ENCODE data around the gene PRDM4.

PRDM4 gene, protein sequence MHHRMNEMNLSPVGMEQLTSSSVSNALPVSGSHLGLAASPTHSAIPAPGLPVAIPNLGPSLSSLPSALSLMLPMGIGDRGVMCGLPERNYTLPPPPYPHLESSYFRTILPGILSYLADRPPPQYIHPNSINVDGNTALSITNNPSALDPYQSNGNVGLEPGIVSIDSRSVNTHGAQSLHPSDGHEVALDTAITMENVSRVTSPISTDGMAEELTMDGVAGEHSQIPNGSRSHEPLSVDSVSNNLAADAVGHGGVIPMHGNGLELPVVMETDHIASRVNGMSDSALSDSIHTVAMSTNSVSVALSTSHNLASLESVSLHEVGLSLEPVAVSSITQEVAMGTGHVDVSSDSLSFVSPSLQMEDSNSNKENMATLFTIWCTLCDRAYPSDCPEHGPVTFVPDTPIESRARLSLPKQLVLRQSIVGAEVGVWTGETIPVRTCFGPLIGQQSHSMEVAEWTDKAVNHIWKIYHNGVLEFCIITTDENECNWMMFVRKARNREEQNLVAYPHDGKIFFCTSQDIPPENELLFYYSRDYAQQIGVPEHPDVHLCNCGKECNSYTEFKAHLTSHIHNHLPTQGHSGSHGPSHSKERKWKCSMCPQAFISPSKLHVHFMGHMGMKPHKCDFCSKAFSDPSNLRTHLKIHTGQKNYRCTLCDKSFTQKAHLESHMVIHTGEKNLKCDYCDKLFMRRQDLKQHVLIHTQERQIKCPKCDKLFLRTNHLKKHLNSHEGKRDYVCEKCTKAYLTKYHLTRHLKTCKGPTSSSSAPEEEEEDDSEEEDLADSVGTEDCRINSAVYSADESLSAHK

DNA sequence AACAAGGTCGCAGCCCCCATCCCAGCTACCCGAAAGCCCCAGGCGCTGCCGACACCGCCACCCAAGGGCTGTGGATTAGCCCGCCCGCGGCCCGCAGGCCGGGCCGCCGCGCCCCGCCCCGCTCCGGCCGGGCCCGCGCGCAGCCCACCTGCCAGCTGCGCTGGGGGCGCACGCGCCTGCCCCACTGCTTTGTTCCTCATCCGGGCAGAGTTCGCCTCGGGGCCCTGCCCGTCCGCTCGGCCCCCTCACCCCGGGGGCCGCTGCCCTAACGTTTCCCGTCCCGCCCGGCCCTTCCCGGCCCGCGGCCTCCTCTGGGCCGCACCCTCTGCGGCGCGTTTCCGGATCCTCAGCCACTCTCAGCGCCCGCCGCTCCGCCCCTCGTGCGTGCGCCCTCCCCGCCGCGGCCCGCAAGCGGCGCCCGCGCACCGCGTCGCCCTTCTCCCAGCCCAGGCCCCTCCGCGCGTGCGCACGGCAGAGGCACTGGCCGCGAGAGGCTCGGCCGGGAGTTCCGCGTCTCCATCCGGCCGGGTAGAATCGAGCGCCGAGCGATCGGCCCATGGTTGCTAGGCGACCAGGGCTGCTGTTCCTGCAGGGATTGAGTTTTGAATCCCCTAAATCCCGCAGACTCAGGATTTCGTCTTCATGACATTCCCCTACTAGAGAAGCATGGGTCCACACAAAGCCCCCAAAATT, at the start of gene PRDM4:
PRDM4 (minus strand) TSS at position 329 of the 693 bp plus-strand sequence. CDS start 622 bp downstream, outside the sequence.
- ATAC-seq, result peak; percentile 87 to 94

DNA sequence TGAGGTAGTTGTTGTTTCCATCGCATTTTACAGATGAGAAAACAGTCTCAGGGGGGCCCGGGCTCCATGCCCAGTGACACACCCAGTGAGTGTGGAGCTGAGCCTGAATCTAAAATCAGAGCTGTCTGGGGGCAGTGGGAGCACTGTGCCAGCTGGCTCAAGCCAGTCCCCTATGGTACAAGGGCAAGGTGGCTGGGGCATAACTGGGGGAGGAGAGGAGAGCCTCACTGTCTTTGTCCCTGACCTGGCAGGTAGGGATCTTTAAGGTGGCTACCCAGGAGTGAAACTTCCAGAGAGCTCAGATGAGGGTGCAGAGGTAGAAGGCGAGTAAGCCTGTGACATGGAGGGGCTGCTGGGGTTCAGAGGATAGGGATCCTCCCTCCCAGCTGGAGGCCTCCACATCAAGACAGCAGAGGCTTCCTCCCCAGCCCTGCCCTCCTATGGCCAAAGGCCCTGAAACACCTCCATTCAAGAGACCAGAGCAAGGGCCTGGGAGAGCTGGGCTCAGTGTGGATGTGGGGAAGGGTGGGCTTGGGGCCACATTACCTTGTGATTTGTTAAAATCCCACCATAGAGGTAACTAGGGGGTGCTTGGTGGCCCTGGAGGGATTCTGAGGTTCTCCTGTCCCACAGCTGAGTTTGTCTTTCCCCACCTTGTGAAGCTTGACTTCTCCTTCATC, 46.7 kb upstream of the PRDM4 start:
- ATAC-seq, result no peak

DNA sequence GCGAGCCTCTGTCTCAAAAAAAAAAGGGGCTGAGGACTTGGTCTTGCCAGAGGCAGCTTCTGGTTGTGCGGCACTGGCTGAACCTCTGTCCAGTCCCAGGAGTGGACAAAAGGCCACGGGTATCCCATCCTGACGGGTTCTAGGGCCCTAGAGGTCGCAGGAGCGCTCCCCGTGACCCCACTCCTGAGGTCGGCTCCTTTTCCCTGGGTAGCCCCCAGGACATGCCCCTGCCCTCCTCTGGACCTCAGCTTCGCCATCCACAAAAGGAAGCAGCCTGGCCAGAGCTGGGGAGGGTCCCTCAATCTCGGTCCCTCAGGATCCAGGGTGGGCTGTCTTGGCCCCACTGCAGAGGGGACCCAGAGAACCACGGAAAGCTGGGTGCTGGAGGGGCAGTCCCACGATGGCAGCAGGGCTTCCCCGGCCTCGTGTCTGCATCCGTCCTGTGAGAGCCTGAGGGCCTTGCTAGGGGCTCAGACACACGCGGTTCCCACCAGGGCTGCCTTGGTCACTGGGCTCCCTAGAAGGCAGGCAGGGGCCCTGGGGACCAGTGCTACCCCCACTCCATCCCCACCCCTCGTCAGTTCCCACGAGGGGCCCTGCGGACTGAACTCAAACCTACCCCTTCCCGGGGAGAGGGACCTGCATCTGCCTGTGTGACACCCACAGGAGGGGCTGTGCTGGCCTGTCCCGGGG, 44.7 kb upstream of the PRDM4 start:
- ATAC-seq, result no peak

DNA sequence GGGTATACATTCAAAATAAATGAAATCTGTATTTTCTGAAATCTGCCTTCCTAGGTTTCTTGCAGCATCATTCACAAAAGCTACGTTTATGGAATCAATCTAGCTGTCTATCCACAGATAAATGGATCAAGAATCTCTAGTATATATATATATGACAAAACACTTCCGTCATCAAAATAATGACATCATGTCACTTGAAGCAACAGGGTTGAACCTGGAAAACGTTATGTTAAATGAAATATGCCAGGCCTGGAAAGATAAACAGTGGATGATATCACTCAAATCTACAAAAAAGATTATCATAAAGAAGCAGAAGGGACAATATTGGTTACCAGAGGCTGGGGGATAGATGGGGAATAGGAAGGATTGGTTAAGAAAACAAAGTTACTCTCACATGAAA, 42.2 kb upstream of the PRDM4 start:
- ATAC-seq, result no peak

DNA sequence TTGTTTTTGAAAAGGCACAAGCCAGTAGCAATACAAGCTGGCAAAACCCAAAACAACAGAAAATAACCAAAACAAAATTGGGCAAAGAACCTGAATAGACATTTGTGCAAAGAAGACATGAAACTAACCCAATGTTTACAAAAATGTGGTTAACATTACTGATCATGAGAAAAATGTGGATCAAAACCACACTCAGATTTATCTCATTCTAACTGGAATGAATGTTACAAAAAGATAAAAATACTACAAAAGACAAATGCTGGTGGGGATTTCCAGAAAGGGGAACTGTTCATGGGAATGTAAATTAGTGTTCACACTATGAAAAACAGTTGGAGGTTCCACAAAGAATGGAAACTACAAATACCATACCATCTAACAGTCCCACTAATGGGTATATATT, 40.2 kb upstream of the PRDM4 start:
- ATAC-seq, result no peak

DNA sequence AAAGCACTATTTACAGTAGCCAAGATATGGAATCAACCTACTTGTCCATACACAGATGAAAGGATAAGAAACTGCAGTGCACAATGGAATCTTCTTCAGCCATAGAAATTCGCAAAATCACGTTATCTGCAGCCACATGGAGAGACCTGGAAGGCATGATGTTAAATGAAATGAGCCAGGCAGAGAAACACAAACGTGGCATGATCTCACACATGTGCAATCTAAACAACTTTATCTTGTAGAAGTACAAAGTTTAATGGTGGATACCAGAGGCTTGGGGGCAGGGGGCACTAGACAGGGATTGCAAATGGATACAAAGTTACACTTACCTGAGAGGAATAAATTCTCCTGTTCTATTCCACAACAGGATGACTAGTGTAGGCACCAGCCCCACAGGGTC, 37.6 kb upstream of the PRDM4 start:
- ATAC-seq, result no peak

DNA sequence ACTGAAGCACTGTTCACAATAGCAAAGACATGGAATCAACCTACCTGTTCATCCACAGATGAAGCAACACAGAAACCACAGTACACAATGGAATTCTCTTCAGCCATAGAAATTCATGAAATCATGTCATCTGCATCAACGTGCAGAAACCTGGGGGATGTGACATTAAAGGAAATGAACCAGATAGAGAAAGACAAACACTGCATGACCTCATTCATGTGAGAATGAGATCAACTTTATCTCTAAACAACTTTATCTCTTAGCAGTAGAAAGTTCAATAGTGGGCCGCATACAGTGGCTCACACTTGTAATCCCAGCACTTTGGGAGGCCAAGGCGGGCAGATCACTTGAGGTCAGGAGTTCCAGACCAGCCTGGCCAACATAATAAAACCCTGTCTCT, 33.5 kb upstream of the PRDM4 start:
- no peak for ATAC-seq

DNA sequence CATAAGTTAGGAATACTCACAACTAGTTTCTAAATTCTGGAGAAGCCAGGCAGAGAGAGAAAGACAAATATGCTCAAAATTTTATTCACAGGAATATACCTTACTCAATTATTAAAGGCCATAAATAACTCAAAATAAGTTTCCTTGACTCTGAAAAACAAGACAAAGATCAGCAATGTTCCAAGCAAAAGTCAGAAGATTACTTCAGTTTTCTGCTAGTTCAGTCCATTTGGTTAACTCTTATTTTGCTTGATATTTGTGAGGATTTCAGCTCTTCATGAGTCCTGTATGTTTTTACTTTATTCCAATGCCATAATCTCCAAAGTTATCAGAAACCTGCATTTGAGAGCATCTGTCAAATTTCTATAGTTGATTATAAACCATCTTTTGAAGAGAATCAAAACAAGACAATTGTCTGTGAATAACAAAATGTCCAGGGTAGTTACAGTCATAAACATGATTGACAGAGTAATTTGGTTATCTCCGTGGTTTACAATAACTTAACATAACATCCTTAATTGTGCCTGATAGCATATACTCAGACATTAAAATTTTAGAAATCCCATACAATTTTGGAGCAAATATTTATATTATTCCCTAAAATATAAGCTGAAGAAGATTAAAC, 30.6 kb upstream of the PRDM4 start:
- no peak for ATAC-seq

DNA sequence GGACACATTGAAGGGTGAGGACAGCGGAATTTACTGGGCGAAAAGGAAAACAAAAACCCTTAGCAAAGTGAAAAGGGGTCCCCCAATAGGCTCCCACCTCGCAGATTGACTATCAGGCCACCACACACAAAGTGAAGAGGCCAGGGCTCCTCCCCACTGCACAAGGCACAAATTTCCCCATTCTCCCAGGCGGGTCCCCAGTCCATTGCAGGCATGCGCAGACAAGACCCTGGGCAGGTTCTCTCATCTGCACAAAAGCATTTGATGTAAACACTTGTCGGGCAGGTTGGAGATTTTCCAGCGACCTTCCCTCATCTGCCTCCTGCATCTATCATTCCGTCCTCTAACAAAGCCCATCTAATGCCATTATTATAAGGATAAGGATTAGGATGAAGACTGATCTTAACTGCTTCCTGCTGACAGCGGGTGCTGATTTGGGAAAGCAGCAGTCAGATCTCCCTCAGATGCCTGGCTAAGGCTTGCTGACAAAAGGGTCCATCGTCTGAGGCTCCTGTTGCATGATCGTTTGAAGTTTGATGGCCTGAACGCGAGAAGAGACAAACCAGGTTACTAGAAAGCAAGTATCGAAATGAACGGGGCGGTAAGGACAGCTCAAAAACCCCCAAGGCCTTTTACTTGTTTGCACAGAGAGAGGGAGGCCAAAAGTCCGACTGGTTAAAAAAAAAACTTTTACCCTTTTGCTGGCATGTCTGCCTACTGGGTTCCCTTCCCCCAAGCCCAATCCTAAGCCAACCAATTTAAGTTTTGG, 27.9 kb upstream of the PRDM4 start:
- no peak for ATAC-seq

DNA sequence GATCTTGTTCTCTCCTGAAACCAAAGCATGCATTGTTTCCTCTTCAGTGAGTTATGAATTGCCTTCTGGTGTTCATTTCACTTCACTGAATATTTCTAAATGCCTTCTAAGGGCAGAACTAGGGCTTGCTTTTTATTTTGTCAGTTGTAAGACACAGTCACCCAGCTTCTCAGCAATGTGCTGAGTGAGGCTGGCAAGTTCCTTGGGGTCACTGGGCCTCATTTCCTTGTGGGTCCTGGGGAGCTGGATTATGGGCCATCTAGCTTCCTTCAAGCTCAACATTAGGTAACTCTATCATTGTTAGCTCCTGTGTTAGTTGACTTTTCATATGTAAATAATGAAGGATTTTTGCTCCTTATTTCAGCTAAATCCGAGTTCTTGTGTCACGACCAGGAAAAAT, 27.3 kb upstream of the PRDM4 start:
- no peak for ATAC-seq

DNA sequence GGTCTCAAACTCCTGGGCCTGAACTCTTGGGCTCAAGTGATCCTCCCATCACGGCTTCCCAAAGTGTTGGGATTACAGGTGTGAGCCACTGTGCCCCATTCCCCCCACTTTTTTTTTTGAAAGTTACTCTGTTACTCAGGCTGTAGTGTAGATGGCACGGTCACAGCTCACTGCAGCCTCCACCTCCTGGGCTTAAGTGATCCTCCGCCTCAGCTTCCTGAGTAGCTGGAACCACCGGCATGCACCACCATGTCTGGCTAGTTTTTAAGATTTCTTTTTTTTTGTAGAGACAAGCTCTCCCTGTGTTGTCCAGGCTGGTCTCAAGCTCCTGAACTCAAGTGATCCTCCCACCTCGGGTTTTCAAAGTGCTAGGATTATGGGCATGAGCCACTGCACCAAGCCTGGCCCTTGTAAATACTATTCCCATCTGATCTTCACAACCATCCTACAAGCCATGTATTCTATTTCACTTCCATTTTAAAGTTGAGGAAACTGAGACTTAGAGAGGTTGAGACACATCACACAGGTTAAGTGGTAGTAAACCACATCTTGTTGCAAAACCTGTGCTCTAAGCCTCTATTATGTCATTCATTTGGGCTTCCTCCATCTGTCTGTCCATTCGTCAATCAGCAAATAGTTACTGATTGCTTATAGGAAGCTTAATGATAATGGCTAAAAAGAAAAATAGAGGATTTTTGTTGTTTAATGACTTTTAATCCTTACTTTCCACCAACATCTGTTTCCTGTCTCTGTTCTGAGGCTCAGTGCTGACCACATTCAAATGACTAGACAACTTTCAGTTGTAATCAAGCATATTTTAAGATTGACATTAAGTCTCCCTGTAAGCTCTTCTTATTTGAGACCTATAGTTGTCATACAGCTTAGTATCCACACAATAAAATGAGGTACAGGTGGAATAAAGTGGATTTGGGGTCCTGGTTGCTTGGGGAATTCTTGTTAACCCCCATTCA, 22.8 kb upstream of the PRDM4 start:
- no peak for ATAC-seq

DNA sequence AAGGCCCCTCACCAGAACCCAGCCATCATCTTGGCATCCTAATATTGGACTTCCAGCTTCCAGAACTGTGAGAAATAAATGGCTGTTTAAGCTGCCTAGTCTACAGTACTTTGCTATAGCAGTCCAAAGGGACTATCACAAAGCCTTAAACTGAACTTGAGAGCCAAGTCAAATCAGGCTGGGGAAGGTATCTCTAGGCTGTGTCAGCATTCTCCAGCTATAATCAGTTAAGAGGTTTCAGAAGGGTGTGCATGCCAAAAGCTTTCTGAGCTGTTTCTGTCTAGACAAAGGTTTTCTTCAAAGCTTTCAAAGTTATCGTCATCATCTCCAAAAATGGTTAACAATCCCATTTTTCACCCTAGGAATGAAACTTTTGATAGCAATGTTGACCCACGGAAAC, 21.1 kb upstream of the PRDM4 start:
- ATAC-seq, result no peak

DNA sequence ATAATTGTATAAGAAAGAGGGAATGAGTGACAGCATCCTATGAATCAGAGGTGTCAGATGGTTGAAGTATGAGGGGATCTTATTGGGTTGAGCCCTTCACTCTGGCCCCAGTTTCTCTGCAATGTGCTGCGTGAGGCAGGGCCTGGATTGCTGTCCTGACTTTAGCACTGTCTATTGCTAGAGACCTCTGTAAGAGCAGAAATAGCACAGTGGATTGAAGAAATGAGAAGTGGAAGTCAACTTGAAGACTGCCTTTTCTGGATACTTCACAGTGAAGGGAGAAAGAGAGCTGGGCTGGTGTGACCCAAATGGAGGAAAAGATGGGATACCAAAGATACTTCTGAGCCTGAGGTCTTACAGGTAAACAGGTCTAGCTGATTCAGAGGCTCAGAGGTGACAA, 19.4 kb upstream of the PRDM4 start:
- no peak for ATAC-seq

DNA sequence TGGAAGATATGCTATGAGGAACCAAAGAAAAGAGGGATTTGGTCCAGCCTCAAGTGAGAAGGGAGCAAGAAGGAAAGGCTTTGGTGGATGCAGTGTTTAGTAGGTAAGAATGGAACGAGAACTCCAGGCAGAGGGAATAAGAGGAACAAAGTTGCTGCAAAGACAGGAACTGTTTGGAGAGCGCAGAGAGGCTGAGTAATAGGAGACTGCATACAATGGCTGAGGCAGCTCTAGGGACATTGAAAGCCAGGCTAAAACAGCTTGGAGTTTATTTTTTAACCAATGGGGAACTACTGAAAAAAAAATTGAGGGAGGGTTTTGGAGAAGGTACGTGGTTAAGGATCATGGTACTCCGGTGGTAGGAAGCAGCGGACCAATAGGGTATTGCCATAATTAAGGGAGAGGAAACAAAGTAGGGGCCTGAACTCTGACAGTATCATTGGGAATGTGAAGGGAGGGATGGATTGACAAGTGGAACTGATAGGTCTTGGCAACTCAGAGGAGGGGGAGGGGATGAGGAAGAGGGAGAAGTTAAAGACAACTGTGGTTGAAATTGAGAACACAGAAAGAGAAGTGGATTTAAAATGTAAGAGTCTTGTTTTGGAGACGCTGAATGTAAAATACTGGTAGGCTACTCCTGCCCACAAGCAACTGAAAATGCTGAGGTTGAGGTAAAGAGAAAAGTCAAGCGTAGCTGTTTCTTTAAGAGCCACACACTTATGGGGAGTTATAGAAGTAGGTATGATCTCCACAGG, 18.3 kb upstream of the PRDM4 start:
- ATAC-seq, result no peak

DNA sequence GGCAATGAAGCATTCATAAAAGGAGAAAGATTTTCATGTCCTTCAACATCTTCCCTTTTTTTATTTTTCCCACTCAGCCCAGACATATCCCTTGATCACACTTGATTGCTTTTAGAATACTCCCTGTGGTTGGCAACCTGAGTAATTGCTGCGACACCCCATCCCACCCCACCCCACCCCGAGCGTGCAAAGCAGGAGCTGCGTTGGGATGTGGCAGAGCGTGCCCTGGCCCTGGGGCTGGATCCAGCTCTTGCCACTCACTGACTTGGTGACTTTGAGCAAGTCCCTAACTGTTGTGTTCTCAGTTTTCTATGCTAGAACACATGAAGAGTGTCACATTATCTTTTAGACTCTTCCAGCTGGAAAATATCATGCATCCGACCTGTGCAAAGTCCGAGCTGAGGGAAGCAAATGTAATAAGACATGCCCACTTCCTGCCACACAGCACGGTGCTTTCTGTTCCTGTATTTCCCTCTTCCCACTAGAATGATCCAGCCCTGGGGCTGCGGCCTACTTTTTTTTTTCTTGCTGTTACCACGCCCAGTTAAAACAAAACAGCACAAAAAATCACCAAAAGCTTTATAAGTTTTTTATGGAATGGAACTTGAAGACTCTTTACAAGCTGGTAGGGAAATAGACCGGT, 17.6 kb upstream of the PRDM4 start:
- ATAC-seq, result no peak

DNA sequence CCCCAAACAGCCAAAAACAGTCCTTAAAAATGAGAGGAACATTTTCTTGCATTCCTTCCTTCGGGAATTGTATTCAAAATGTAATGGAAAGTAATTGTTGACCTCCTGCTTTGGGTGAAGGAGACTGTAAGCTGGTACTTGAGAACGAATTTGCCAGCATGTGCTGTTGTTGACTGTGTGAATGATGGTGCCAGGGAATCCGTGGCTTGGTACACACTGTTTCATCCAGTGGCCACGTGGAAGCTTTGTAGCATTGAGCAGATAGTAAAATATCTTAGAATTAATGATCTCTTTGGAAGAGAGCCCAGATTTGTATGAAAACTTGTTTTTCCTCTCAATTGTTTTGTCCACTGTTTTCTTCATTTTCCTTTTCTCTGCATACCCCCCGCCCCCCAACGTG, 15.2 kb upstream of the PRDM4 start:
- ATAC-seq, result no peak

DNA sequence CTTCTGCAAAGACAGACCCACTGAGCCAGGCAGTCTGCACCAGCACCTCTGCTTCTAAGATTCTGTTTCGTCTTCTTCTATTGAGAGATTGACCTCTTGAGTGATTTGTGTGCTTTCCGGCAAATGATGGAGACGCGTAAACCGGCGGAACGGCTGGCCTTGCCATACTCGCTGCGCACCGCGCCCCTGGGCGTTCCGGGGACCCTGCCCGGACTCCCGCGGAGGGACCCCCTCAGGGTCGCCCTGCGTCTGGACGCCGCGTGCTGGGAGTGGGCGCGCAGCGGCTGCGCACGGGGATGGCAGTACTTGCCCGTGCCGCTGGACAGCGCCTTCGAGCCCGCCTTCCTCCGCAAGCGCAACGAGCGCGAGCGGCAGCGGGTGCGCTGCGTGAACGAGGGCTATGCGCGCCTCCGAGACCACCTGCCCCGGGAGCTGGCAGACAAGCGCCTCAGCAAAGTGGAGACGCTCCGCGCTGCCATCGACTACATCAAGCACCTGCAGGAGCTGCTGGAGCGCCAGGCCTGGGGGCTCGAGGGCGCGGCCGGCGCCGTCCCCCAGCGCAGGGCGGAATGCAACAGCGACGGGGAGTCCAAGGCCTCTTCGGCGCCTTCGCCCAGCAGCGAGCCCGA, 14.3 kb upstream of the PRDM4 start:
- no peak for ATAC-seq
